Heart right ventricle (tissue), 16 donors: ENCODE data around the gene KAT6B. TPM values are rescaled to one million over a fixed set of nuclear protein-coding genes. Genes with fewer than 3 reads are reported as not detected.
A peak's percentile ranks its signal among the peaks of the same experiment; 100 is the strongest.

Experiments
- ATAC-seq, 8 donors: fragments of 200-7000 bp; cut with Tn5 transposase; one replicate each; pipeline ENCODE4 v1.9.1; 2020; ENCODE audit warnings: mild to moderate bottlenecking in 8 of 8, moderate library complexity in 8 of 8, moderate number of reproducible peaks in 1 of 8
- DNase-seq, 2 donors: peaks; one replicate each; pipeline ENCODE4 v3.0.0-alpha.2; 2020
- H3K27ac ChIP-seq, 10 donors: fragments of 200-600 bp; sonication (generic) in 2 of 10; one replicate each; pipeline versions ENCODE4 v1.5.0 to v1.8.0; 2020 to 2022; ENCODE audit warnings: mild to moderate bottlenecking in 3 of 10
- H3K27me3 ChIP-seq, 7 donors: fragments of 200-600 bp; one replicate each; pipeline ENCODE4 v1.8.0; 2021 to 2022; ENCODE audit warnings: mild to moderate bottlenecking in 2 of 7
- H3K36me3 ChIP-seq, 9 donors: fragments of 200-600 bp; sonication (generic) in 1 of 9; one replicate each; pipeline versions ENCODE4 v1.5.0 to v1.8.0; 2020 to 2022; ENCODE audit warnings: mild to moderate bottlenecking in 2 of 9
- H3K4me1 ChIP-seq, 9 donors: fragments of 200-600 bp; sonication (generic) in 1 of 9; one replicate each; pipeline versions ENCODE4 v1.5.0 to v1.8.0; 2020 to 2022; ENCODE audit warnings: mild to moderate bottlenecking in 4 of 9
- H3K4me3 ChIP-seq, 10 donors: fragments of 200-600 bp; sonication (generic) in 2 of 10; one replicate each; pipeline versions ENCODE4 v1.5.0 to v1.8.0; 2020 to 2022; ENCODE audit warnings: mild to moderate bottlenecking in 7 of 10, moderate library complexity in 2 of 10
- H3K9me3 ChIP-seq, 11 donors: fragments of 200-600 bp in 10 of 11; sonication (generic) in 2 of 11; one replicate each; pipeline versions ENCODE4 v1.5.0 to v1.8.0; 2013 to 2022; ENCODE audit warnings: mild to moderate bottlenecking in 2 of 11, control low read depth in 1 of 11, moderate library complexity in 1 of 11
- WGBS, 2 donors: extraction: QIAGEN DNeasy Blood & Tissue Kit; methylation state at CpG; one replicate each; pipeline ENCODE4 v1.1.7; 2013; ENCODE audit warnings: inconsistent platforms in 1 of 2; 5-methylcytosine and 5-hydroxymethylcytosine counted together
- intact Hi-C, 10 donors: fragments of 100-400 bp; cut with DNase I; formaldehyde crosslinking; loops; one replicate each; pipeline versions ENCODE4 v1.11.1 to v1.14.2; 2022
- polyA plus RNA-seq, 2 donors: library from polyadenylated mRNA; stranded (reverse); fragments of 200-250 nt; gene quantifications; one replicate each; pipeline ENCODE4 v1.2.3, GENCODE V29; 2013
- total RNA-seq, 10 donors: library from RNA; stranded (reverse); fragmentation: NEBNext Ultra II Directional in 3 of 10; extraction: Animal tissue kit (Norgen Biotek cat#: 25700) in 3 of 10; gene quantifications; one replicate each; pipeline versions ENCODE4 v1.2.1 to v1.2.4, GENCODE V29; 2021 to 2023
- TF ChIP-seq, protein P1 (sequence below), 9 donors: fragments of 200-600 bp; sonication (generic) in 2 of 9; IDR thresholded peaks; one replicate each; pipeline versions ENCODE4 v1.5.0 to v1.8.0; 2021 to 2022; ENCODE audit warnings: antibody characterized with exemption in 9 of 9, mild to moderate bottlenecking in 5 of 9, moderate library complexity in 1 of 9
- donor health status: Arrhythmogenic right ventricular cardiomyopathy.
- donor health status: ischemic (EF 13 %, LVEDD 7.1; RV severe dilation, severe dysfunction).
- donor health status: healthy with polysubstance abuse.
- donor health status: DM: no; HTN: yes; CAD: no.
- donor health status: DM: no; HTN: no; CAD: no.
- donor health status: ischemic (EF 25% LVEDD 6.9; RV normal size, moderate dysfunction).
- donor health status: ischemic (EF 25% LVEDD 5.7; RV mildly dilated, moderate dysfunction).
- donor health status: healthy.
- donor health status: DM: yes; HTN: yes; CAD: no.
- donor health status: Ischemic cardiomyopathy.
- donor health status: ischemic (EF 35%, LVEDD 5.7; RV mildly dilated, moderate dysfunction).
- donor health status: nonischemic (EF 11% LVEDD 7.7; RV severe dilation, severe dysfunction).
- donor health status: DM: yes; HTN: yes; CAD: no.
- donor health status: PGD.
- donor health status: ischemic (EF 29% LVEDD 5.4; RV normal size, mild dysfunction).
- donor health status: nonischemic (EF 23%, LVEDD 6.1; RV moderate dilation, normal function).

Gene KAT6B
- total and polyA plus RNA-seq, 12 donors, result 3.4 to 58.4 (median 46.5) TPM

DNA sequence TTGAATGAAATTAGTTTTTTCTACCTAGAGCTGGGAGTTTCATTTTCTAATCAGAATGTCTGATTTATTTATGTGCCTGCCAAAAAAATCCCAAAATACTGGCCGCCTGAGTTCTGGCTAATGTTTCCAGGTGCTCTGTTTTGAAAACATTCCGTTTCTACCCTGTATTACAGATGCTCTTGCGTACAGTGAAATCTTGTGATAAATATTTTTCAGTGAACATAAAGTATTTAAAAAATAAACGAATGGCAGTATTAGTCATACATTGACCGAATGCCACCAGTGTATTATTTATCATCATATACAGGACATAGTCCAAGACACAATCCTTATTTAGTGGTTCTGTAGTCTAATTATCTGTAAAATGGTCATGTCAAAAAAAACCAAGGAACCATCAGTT is 102.8 kb downstream of the KAT6B start:
- WGBS, 2 donors, result 59 to 68% methylated on average over 5 of the region's 5 CpGs
- intact Hi-C loops, result loop anchor here in 1 of 10 donors (10.0 kb wide), 1 partner anchor 104 kb away; the partner anchor contains the start of gene KAT6B
- Histone ChIP-seq H3K4me3 (no peak overlapping the region), H3K9me3 (no peaks in the 10 kb centered on the region), H3K27me3 (no peaks in the 10 kb centered on the region), H3K27ac (peak overlapping the region in 6 of 10 donors; percentile 1 to 60 (median 20)), H3K4me1 (peaks cover 4 to 82% (median 67%) of the 10 kb centered on the region in 9 donors), H3K36me3 (no peaks in the 10 kb centered on the region)
- TF ChIP-seq, protein P1, sequence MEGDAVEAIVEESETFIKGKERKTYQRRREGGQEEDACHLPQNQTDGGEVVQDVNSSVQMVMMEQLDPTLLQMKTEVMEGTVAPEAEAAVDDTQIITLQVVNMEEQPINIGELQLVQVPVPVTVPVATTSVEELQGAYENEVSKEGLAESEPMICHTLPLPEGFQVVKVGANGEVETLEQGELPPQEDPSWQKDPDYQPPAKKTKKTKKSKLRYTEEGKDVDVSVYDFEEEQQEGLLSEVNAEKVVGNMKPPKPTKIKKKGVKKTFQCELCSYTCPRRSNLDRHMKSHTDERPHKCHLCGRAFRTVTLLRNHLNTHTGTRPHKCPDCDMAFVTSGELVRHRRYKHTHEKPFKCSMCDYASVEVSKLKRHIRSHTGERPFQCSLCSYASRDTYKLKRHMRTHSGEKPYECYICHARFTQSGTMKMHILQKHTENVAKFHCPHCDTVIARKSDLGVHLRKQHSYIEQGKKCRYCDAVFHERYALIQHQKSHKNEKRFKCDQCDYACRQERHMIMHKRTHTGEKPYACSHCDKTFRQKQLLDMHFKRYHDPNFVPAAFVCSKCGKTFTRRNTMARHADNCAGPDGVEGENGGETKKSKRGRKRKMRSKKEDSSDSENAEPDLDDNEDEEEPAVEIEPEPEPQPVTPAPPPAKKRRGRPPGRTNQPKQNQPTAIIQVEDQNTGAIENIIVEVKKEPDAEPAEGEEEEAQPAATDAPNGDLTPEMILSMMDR (IDR thresholded peaks at IDR 0.05), result no peak
- DNase-seq (no peak), ATAC-seq (no peak)

DNA sequence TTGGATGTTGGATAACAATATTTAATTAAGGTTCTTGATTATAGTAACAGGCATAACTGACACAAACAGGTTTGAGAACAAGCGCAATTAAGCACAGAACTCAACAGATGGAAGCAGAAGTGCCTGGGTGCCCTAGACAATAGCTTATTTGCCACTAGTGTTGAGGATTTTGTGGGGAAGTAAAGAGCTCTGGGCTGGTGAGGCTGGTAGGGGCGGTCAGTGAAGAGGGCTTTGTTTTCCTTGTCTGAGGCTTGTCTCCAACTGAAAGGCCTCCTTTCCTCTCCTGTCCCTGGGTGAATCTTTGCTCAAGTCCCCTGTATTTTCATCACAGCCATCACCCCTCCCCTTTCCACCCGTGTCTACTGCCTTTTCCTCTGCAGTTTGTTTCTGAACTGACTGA is 104.6 kb downstream of the KAT6B start:
- DNase-seq (no peak), ATAC-seq (no peak)
- Histone ChIP-seq H3K27ac (peak overlapping the region in 1 of 10 donors; percentile 2), H3K27me3 (no peaks in the 10 kb centered on the region), H3K9me3 (no peaks in the 10 kb centered on the region), H3K4me3 (no peak overlapping the region), H3K4me1 (peaks cover 4 to 76% (median 56%) of the 10 kb centered on the region in 9 donors), H3K36me3 (no peaks in the 10 kb centered on the region)
- TF ChIP-seq, protein P1 (IDR thresholded peaks at IDR 0.05), result no peak
- 72 to 77% methylated on average over 3 of the region's 3 CpGs for WGBS, 2 donors
- intact Hi-C loops, result no loop called here

DNA sequence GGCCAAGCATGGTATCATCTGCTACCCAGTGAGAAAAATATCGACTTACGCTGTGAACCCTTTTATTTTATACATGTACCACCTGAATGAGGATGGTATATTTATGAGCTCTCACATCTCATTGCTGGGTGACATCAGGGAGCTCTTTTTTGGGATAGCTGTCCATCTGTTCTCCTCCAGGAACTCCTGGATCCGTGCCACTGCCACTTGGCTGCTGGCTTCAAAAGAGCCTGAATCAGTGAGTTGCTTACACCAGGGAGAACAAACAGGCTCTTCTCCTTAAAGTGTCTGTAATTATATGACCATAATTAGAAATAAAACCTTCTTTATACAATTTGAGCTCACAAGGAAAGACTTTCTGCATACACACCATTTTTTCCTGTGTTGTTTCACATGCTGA is 106.2 kb downstream of the KAT6B start:
- no peaks in the 10 kb centered on the region for H3K36me3 ChIP-seq
- intact Hi-C loops, result no loop called here
- peak in 7 of 8 donors; percentile 33 to 86 (median 68) for ATAC-seq
- no peaks in the 10 kb centered on the region for H3K9me3 ChIP-seq
- 71 to 75% methylated on average over 3 of the region's 3 CpGs for WGBS, 2 donors
- DNase-seq, result peak; percentile 70 to 73
- TF ChIP-seq, protein P1 (IDR thresholded peaks at IDR 0.05), result no peak
- peaks cover 4 to 70% (median 54%) of the 10 kb centered on the region in 9 donors for H3K4me1 ChIP-seq
- peak overlapping the region in 3 of 10 donors; percentile 9 to 26 (median 25) for H3K27ac ChIP-seq
- no peaks in the 10 kb centered on the region for H3K27me3 ChIP-seq
- H3K4me3 ChIP-seq, result no peak overlapping the region

DNA sequence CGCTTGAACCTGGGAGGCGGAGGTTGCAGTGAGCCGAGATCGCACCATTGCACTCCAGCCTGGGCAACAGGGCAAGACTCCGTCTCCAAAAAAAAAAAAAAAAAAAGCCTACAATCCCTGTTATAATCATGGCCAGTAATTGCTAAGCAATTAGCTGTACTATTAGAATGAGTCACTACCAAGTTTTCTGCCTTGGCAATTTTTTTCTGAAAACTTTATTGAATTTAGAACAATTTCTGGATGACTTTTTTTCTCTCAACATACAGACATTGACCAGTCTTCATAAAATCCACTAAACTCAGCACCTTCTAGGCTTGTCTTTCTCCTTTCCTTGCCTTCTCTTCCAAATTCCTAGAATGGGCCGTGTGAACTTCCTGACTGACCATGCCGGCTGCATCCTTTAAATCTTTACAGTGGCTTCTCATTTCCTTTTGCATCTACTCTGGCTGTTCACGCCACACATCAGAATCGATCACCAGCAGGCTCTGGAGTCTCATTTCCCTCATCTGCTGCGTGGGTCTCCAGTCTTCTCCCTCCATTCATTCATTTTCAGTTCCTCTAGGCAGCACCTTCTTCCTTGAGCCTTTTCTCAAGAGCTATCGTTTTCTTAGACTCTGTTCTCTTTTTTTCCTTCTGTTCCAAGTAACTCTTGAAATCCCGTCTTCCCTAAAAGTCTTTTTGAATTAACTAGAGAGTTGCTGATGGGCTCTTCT is 107.9 kb downstream of the KAT6B start:
- H3K27ac ChIP-seq, result no peak overlapping the region
- 72 to 79% methylated on average over 12 of the region's 12 CpGs for WGBS, 2 donors
- DNase-seq (no peak), ATAC-seq (no peak)
- intact Hi-C loops, result no loop called here
- no peaks in the 10 kb centered on the region for H3K27me3 ChIP-seq
- TF ChIP-seq, protein P1 (IDR thresholded peaks at IDR 0.05), result no peak
- H3K9me3 ChIP-seq, result no peaks in the 10 kb centered on the region
- H3K4me1 ChIP-seq, result peaks cover 4 to 57% (median 41%) of the 10 kb centered on the region in 9 donors
- no peaks in the 10 kb centered on the region for H3K36me3 ChIP-seq
- no peak overlapping the region for H3K4me3 ChIP-seq
